ENCODE data around the gene PCNP.
"Not testable (repeated sequence)": the region's sequence is repeated elsewhere in the genome, so short reads cannot be mapped to it uniquely, and the experiment has no call there.

The PCNP gene, protein sequence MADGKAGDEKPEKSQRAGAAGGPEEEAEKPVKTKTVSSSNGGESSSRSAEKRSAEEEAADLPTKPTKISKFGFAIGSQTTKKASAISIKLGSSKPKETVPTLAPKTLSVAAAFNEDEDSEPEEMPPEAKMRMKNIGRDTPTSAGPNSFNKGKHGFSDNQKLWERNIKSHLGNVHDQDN

DNA sequence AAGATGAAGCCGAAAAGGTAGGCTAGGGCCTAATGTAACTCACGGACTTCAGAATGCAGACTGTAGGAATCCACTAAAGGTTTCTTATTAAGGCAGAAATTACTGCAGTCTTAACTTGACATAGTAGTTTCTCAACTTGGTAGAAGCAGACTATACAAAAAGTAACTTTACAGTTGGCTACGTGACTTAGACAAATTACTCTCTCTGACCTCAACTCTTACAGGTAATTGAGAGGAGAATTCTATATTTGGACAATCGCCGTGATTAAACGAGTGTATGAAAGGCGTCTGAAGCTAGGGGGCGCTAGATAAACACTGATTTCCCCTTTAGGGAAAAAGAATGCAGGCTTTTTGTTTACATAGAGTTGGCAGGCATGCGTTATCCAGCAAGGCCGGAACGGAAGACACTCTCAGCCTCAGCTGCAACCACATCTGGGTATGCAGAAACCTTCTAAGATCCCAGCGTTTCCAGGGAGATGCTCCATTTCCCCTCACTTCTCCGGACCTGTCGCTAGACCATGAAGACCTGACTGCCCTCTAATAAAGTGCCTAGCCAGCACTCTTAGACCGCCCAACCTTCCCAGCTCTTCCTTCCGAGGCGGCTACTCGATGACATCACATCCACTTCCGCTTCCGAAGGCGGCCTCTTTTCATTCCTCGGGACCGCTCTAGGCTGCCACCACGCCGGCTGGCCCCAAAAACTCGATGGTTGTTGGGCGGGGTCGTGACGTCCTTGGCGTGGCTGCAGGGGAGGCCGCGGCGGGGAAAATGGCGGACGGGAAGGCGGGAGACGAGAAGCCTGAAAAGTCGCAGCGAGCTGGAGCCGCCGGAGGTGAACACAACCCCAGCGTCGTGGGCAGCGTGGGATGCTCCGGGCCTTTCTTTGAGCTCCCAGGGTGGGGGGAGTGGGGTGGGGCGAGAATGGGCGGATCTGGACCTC is at the start of gene PCNP:
TSS of gene PCNP (plus strand) at position 732 of the 939 bp plus-strand sequence. CDS start at position 768, 36 bp downstream.
- DNase-seq (ENCODE audit: low read depth), result peak; percentile 97

DNA sequence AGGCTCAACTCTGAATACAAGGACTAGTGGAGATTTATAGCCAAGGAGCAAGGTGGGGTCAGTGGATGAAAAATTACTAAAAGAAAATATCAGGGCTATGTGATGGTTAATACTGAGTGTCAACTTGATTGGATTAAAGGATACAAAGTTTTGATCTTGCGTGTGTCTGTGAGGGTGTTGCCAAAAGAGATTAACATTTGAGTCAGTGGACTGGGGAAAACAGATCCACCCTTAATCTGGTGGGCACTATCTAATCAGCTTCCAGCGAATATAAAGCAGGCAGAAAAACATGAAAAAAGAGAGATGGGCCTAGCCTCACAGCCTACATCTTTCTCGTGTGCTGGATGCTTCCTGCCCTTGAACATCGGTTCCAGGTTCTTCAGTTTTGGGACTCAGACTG is 46.5 kb upstream of the PCNP start:
- no peak for DNase-seq (ENCODE audit: low read depth)

- DNase-seq (ENCODE audit: low read depth), result no peak
These were observed 46.1 kb upstream of the PCNP start for GRCh38 chr3:101527906-101528305.

GRCh38 chr3:101529816-101530685 is 43.9 kb upstream of the PCNP start:
- no peak for DNase-seq (ENCODE audit: low read depth)

DNA sequence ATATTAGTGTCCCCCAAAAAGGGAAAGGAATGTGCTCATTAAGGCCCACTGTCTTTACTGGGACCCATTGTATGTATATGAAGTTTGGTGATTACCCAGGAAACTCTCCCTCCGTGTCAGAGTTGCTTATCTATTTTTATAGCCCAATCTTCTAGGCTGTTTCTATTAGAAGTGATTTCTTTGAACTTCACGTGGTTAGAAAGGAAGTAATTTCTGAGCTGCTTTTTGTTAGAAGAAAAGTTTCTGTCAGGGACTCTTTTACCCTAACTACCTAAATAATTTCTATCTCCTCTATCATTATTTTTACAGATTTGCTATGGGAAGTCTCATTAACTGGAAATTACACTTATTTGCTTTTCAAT is 43.3 kb upstream of the PCNP start:
- no peak for DNase-seq (ENCODE audit: low read depth)

DNA sequence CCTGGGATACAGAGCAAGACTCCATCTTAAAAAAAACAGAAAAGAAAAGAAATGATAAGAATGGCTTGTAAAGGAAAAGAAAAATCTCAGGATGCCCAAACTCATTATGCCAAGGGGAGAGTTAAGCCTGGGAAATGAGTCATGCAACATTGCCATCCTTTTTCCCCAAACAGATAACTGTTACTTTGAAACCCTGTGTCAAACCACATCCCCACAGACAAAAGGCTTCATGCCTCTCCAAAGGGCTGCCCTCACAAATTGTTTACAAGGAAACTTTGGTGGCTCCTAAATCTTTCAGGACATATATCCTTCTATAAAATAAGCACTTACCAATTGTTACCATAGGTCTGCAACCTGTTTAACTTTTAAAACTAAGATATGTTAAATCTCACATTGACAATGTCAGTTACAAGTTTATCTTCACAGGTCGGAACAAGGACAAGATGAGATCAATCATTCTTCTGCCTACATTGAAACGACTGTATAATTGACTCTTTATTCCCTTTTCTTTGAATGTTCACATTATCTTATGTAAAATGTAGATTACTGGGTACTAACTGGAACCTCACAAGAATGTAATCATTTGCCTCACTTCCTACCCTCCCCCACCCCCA is 42.4 kb upstream of the PCNP start:
- DNase-seq (ENCODE audit: low read depth), result no peak

- no peak for DNase-seq (ENCODE audit: low read depth)
These were observed 41.0 kb upstream of the PCNP start for GRCh38 chr3:101532783-101533602.

GRCh38 chr3:101533603-101533968 is 40.4 kb upstream of the PCNP start:
- no peak for DNase-seq (ENCODE audit: low read depth)

GRCh38 chr3:101535221-101535620 is 38.8 kb upstream of the PCNP start:
- DNase-seq (ENCODE audit: low read depth), result no peak

DNA sequence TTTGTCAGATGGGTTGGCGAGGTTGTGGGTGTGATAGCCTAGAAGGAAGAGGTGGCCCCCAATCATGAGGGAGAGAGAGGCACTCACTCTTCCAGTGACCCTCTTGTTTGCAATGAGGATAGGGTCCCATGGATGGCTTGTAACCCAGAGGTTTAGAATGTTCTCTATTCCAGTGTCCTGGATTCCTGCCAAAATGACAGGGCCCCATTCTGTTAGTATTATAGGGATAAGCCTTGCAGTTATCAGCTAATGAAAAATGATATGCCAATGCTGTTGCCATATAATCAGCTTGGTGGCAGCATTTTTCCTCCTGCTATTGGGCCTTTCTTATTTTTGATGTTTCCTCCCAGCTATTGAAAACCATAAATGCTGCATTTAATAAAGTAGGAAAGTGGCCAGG is 37.7 kb upstream of the PCNP start:
- no peak for DNase-seq (ENCODE audit: low read depth)

GRCh38 chr3:101536955-101537354 is 37.0 kb upstream of the PCNP start:
- DNase-seq (ENCODE audit: low read depth), result not testable (repeated sequence)

DNA sequence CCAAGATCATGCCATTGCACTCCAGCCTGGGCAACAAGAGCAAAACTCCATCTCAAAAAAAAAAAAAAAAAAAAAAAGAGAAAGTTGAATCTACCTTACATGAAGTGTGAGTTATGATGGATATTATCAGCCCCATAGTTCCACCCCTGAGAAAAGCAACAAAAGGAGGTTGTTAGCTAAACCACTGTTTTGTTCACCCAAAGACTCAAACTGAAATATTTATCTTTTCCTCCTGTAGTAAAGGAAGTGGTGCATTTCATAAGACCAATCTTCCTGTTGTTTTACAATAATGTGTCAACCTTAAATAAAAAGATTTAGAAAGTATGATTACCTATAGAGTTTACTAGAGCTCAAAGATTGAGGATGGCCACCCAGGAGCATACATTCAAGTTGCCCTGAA is 31.0 kb upstream of the PCNP start:
- no peak for DNase-seq (ENCODE audit: low read depth)

DNA sequence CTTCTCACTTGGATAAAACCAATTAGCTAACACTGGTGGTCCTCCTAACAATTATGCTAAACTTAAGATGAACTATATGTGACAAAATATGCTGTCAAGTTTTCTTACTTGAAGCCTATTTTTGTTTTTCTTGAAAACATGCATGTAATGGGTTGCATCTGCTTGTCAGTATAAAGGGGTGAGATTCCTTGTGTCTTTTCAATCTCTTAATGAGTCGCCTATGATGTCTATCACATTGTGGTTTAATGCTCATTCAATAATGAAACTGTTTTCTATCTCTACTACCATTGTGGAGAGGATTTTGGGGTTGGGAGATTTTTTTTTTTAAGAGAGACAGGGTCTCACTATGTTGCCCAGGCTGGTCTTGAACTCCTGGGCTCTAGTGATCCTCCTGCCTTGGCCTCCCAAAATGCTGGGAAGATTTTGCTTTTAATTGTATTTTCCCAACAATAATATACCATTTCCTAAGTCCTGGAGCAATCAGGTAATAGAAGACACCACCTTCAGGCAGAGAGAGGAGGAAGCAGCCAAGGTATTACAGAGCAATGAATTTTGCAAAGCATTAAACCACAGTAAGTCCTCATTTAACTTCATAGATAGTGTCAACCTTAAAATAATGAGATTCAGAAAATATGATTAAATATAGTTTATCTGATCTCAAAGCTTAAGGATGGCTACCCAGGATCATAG is 29.7 kb upstream of the PCNP start:
- no peak for DNase-seq (ENCODE audit: low read depth)

- DNase-seq (ENCODE audit: low read depth), result no peak
These were observed 25.4 kb upstream of the PCNP start for GRCh38 chr3:101548527-101549105.

GRCh38 chr3:101549473-101549872 is 24.5 kb upstream of the PCNP start:
- no peak for DNase-seq (ENCODE audit: low read depth)

DNA sequence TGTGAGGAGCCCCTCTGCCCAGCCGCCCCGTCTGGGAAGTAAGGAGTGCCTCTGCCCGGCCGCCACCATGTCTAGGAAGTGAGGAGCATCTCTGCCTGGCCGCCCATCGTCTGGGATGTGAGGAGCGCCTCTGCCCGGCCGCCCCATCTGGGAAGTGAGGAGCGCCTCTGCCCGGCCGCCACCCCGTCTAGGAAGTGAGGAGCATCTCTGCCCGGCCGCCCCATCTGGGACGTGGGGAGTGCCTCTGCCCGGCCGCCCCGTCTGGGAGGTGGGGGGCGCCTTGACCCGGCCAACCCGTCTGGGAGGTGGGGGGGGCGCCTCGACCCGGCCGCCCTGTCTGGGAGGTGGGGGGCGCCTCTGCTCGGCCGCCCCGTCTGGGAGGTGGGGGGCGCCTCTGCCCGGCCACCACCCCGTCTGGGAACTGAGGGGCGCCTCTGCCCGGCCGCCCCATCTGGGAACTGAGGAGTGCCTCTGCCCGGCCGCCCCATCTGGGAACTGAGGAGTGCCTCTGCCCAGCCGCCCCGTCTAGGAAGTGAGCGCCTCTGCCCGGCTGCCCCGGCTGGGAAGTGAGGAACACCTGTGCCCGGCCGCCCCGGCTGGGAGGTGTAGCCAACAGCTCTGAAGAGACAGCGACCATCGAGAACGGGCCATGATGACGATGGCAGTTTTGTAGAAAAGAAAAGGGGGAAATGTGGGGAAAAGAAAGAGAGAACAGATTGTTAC is 22.5 kb upstream of the PCNP start:
- DNase-seq (ENCODE audit: low read depth), result not testable (repeated sequence)

DNA sequence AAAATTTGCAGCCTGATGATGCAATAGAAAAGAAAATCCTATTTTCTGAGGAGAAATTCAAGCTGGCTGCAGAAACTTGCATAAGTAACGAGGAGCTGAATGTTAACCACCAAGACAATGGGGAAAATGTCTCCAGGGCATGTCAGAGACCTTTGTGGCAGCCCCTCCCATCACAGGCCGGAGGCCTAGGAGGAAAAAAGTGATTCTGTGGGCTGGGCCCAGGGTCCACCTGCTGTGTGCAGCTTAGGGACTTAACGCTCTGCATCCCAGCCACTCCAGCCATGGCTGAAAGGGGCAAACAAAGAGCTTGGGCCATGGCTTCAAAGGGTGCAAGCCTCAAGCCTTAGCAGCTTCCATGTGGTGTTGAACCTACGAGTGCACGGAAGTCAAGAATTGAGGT is 20.6 kb upstream of the PCNP start:
- not testable (repeated sequence) for DNase-seq (ENCODE audit: low read depth)

- no peak for DNase-seq (ENCODE audit: low read depth)
These were observed 17.9 kb upstream of the PCNP start for GRCh38 chr3:101556064-101556463.

GRCh38 chr3:101561630-101562328 is 12.2 kb upstream of the PCNP start, which contains the start of gene TRMT10C:
Gene TRMT10C, plus strand, starts transcription at chr3:101561868. Its CDS starts 2,914 bp downstream, at chr3:101564782.
- DNase-seq (ENCODE audit: low read depth), result peak; percentile 83

All from stimulated activated CD8-positive, alpha-beta memory T cell treated with anti-CD3 and anti-CD28 coated beads, Interleukin-12 subunit alpha, Interleukin-12 subunit beta, amount 100 ng/mL, for 4 hours (primary cell).